ENCODE data around the gene DEFB123.

GRCh38 chr20:31440012-31440659 lies at the start of gene DEFB123:
- no peak for TF ChIP-seq POLR2A (IDR thresholded peaks at IDR 0.05)
- TF ChIP-seq CTCF (IDR thresholded peaks at IDR 0.05): no peak

Data from vagina (tissue), 2 donors.